H1 (cell line): ENCODE results near the gene PPIL6.

ENCODE experiments used
- BCL11A ChIP-seq, 2 experiments: IDR thresholded peaks; one replicate each; pipeline ENCODE4 v1.6.1; 2011; ENCODE audit warnings: low read depth in 2 of 2, low read length in 2 of 2, mild to moderate bottlenecking in 2 of 2
- BRCA1 ChIP-seq: IDR thresholded peaks from 2 replicates; pipeline ENCODE4 v1.6.1; 2012; ENCODE audit warnings: low read depth, low read length, improper control_type of control experiment
- CHD2 ChIP-seq: IDR thresholded peaks from 2 replicates; pipeline ENCODE4 v1.6.1; 2012; ENCODE audit warnings: low read length, improper control_type of control experiment
- CTCF ChIP-seq, 3 experiments: IDR thresholded peaks; 1 replicate in 2 of 3; 2 replicates in 1 of 3; pipeline versions ENCODE4 v1.5.1 to v1.6.1; 2011; ENCODE audit warnings: low read length in 3 of 3, mild to moderate bottlenecking in 3 of 3, inconsistent platforms in 2 of 3, low read depth in 1 of 3, moderate library complexity in 1 of 3; ENCODE audit not compliant: insufficient read depth in 1 of 3; ENCODE audit errors: control extremely low read depth in 1 of 3
- EGR1 ChIP-seq: IDR thresholded peaks from 2 replicates; pipeline ENCODE4 v1.6.1; 2011; ENCODE audit warnings: low read depth, low read length, borderline replicate concordance
- EZH2 ChIP-seq: fragments of 200-600 bp; sonication (generic); IDR thresholded peaks from 2 replicates; pipeline ENCODE4 v1.7.1; 2012; ENCODE audit warnings: low read depth, mild to moderate bottlenecking, moderate library complexity, low read length, inconsistent platforms; ENCODE audit not compliant: severe bottlenecking
- GABPA ChIP-seq: IDR thresholded peaks from 2 replicates; pipeline ENCODE4 v1.6.1; 2011; ENCODE audit warnings: mild to moderate bottlenecking, low read length, moderate library complexity, borderline replicate concordance; ENCODE audit not compliant: insufficient read depth
- KDM1A ChIP-seq: fragments of 200-600, 300-600 bp; sonication (generic); IDR thresholded peaks from 2 replicates; pipeline ENCODE4 v1.7.1; 2016; ENCODE audit warnings: mild to moderate bottlenecking, low read length, borderline replicate concordance
- POLR2A ChIP-seq, 2 experiments: IDR thresholded peaks; 1 replicate in 1 of 2; 2 replicates in 1 of 2; pipeline ENCODE4 v1.6.1; 2011; ENCODE audit warnings: low read depth in 2 of 2, low read length in 2 of 2, mild to moderate bottlenecking in 2 of 2; ENCODE audit errors: control extremely low read depth in 1 of 2
- POLR2AphosphoS5 ChIP-seq: IDR thresholded peaks from 2 replicates; pipeline ENCODE4 v1.6.1; 2011; ENCODE audit warnings: low read depth, low read length
- SIN3A ChIP-seq, 2 experiments: IDR thresholded peaks in 1 of 2; conservative IDR thresholded peaks in 1 of 2; 2 replicates each; pipeline ENCODE4 v1.6.1; 2011 to 2012; ENCODE audit warnings: low read length in 2 of 2, improper control_type of control experiment in 1 of 2, low read depth in 1 of 2, mild to moderate bottlenecking in 1 of 2
- USF2 ChIP-seq: IDR thresholded peaks from 2 replicates; pipeline ENCODE4 v1.6.1; 2011; ENCODE audit warnings: low read length, improper control_type of control experiment

- no peak for TF ChIP-seq KDM1A
- TF ChIP-seq CHD2 = no peak
- no peak for TF ChIP-seq CTCF (IDR thresholded peaks at IDR 0.05; ENCODE audit: control extremely low read depth in 1 of 3, insufficient read depth in 1 of 3, low read depth in 1 of 3, low read length in 3 of 3)
- no peak for TF ChIP-seq EGR1
- TF ChIP-seq POLR2AphosphoS5 = no peak
- TF ChIP-seq EZH2 = no peak
- TF ChIP-seq SIN3A (conservative IDR thresholded peaks at IDR 0.05 in 1 of 2, IDR thresholded peaks at IDR 0.05 in 1 of 2; ENCODE audit: low read depth in 1 of 2, low read length in 2 of 2) = no peak
- no peak for TF ChIP-seq BRCA1
- no peak for TF ChIP-seq POLR2A (IDR thresholded peaks at IDR 0.05; ENCODE audit: control extremely low read depth in 1 of 2, low read depth in 2 of 2, low read length in 2 of 2)
- TF ChIP-seq USF2 = no peak
- no peak for TF ChIP-seq BCL11A (IDR thresholded peaks at IDR 0.05; ENCODE audit: low read depth in 2 of 2, low read length in 2 of 2)
- TF ChIP-seq GABPA = no peak
Observed at GRCh38 chr6:109360281-109360680, 80.1 kb downstream of the PPIL6 start.
